Effector memory CD4-positive, alpha-beta T cell (primary cell): ENCODE results near the gene TMEM259.

ENCODE experiments used
- DNase-seq, 3 donors: peaks; one replicate each; pipeline ENCODE4 v3.0.0-alpha.2; 2020
- H3K27ac ChIP-seq: 2 replicates; pipeline ENCODE4 v1.7.0; 2013; ENCODE audit warnings: mild to moderate bottlenecking, low read length, moderate library complexity; ENCODE audit not compliant: insufficient read depth, poor library complexity, severe bottlenecking
- H3K27me3 ChIP-seq: replicated peaks from 2 replicates; pipeline ENCODE4 v1.7.0; 2013; ENCODE audit warnings: mild to moderate bottlenecking, low read length; ENCODE audit not compliant: insufficient read depth, control insufficient read depth, poor library complexity, severe bottlenecking
- H3K36me3 ChIP-seq: 2 replicates; pipeline ENCODE4 v1.7.0; 2013; ENCODE audit warnings: mild to moderate bottlenecking, low read length, moderate library complexity; ENCODE audit not compliant: control insufficient read depth, insufficient read depth
- H3K4me1 ChIP-seq: 2 replicates; pipeline ENCODE4 v1.7.0; 2013; ENCODE audit warnings: low read length, mild to moderate bottlenecking; ENCODE audit not compliant: control insufficient read depth, insufficient read depth, poor library complexity, severe bottlenecking
- H3K4me3 ChIP-seq: 2 replicates; pipeline ENCODE4 v1.7.0; 2013; ENCODE audit warnings: low read length, low read depth, mild to moderate bottlenecking; ENCODE audit not compliant: insufficient read depth, poor library complexity, severe bottlenecking
- H3K9me3 ChIP-seq: 2 replicates; pipeline ENCODE4 v1.7.0; 2013; ENCODE audit warnings: mild to moderate bottlenecking, low read length, moderate library complexity; ENCODE audit not compliant: control insufficient read depth

Gene TMEM259

DNA sequence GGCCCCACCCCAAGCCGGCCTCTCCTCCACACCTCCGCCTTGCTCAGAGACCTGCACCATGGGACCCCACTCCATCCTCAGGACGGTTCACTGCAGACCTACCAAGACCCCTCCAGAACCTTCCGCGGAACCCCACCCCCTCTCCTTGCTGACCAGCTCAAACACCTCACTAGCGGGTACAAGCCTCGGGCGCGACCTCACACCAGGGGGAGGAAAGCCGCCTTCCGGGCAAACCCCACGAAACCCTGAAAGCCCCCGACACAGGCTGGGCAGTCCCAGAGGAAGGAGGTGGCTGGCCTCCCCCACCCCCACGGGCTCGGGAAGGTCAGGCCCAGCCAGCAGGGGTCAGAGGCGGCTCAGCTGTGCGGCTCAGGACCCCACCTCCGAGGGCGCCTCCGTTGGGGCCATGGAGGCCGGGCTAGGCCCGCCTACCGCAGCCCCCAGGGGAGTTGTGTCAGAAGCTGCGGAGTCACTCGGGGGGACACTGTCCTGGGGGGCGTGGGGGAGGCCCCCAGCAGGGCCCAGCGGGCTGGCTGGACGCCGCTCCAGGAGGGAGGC lies 10.9 kb downstream of the TMEM259 start:
- no peaks in the 10 kb centered on the region for H3K27me3 ChIP-seq
- H3K27ac ChIP-seq, result no peak overlapping the region
- peaks cover 2% of the 10 kb centered on the region for H3K4me1 ChIP-seq
- no peak for DNase-seq
- no peak overlapping the region for H3K4me3 ChIP-seq
- H3K9me3 ChIP-seq, result no peaks in the 10 kb centered on the region
- peaks cover 49% of the 10 kb centered on the region for H3K36me3 ChIP-seq

DNA sequence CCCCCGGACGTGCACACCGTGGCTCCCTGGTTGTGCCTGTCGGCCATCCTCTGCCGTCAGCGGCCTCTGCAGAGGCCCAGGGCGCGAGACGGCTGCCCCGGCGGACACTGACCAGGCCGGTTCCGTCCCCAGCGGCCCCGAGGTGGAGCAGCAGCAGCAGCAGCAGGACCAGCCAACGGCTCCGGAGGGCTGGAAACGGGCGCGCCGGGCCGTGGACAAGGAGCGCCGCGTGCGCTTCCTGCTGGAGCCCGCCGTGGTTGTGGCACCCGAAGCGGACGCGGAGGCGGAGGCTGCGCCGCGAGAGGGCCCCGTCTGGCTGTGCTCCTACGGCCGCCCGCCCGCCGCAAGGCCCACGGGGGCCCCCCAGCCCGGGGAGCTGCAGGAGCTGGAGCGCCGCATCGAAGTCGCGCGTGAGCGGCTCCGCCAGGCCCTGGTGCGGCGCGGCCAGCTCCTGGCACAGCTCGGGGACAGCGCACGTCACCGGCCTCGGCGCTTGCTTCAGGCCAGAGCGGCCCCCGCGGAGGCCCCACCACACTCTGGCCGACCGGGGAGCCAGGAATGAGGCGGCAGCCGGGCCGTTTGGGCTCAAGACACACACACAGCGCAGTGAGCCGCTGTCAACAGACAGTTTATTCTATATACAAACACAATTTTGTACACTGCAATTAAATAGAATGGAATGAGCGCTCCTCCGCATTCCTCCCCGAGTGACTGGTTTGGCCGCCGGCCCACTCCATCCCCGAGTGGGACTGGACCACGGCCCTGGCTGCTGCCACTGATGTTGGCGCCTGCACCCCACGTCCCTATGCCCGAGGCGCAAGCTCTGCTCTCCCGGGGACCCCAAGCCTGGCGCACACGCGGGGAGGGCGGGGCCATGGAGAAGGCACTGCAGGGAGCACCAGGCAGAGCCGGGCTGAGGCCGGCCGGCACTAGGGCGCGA lies 11.6 kb downstream of the TMEM259 start:
- Histone ChIP-seq H3K4me1 (no peaks in the 10 kb centered on the region), H3K27ac (no peak overlapping the region), H3K36me3 (peaks cover 43% of the 10 kb centered on the region)

DNA sequence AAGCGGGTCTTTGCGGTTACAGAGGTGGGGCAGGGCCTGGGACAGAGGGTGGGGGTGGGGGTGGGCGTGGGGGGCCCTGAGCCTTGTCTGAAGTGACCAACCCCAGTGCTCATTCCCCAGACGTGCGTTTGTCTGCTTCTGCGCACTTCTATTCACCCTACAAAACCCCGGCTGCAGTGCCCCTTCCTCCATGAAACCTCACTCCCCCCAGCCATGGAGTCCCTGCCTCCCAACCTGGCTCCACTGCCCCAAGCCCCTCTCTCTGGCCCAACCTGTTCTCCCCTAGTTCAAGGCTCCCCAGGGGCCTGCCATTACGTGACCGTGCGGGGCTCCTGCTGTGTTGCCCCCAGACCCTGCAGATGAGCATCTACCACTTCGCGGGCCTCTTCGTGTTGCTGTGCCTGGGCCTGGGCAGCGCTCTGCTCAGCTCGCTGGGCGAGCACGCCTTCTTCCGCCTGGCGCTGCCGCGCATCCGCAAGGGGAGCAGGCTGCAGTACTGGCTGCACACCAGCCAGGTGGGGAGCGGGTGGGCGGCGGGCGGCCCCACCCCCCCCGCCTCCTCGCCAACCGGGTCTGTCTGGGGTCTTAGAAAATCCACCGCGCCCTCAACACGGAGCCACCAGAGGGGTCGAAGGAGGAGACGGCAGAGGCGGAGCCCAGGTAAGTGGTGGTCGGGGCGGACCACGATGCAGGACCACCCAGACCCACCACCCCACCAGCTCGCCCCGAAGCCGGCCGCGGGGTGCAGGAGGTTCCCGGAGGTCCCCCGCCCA lies 12.5 kb downstream of the TMEM259 start:
- DNase-seq, result no peak
- peaks cover 35% of the 10 kb centered on the region for H3K36me3 ChIP-seq
- no peak overlapping the region for H3K27ac ChIP-seq
- H3K4me3 ChIP-seq, result no peak overlapping the region
- H3K4me1 ChIP-seq, result no peaks in the 10 kb centered on the region
- no peaks in the 10 kb centered on the region for H3K9me3 ChIP-seq
- H3K27me3 ChIP-seq, result no peaks in the 10 kb centered on the region

More for the DNA sequence above, 11.6 kb downstream of the TMEM259 start:
- Histone ChIP-seq H3K9me3 (no peaks in the 10 kb centered on the region), H3K27me3 (no peaks in the 10 kb centered on the region), H3K4me3 (no peak overlapping the region)
- DNase-seq, result no peak

DNA sequence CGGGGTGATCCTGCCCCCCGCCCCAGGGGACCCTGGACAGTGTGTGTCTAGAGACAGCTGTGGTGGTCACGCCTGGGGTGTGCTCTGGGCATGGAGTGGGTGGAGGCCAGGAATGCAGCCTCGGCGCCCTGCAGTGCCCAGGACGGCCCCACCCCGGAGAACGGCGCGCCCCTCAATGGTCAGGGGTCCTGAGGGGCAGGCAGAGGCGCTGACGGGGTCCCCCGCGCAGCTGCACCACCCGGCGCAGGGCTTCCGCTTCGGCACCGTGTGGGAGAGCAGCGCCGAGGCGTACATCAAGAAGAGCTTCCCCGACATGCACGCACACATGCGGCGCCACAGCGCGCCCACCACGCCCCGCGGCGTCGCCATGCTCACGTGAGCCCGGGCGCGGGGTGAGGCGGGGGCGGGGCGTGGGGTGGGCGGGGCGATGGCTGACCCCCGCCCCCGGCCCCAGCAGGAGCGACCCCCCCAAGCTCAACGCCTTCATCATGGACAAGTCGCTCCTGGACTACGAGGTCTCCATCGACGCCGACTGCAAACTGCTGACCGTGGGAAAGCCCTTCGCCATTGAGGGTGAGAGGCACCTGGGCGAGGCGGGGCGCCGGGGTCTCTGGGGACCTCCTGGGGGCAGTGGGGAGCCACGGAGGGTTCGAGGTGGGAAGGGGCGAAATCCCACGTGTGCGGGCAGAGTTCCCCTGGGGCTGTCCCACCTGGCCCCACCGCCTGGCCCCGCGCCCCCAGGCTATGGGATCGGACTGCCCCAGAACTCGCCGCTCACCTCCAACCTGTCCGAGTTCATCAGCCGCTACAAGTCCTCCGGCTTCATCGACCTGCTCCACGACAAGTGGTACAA lies 13.3 kb downstream of the TMEM259 start:
- Histone ChIP-seq H3K9me3 (no peaks in the 10 kb centered on the region), H3K27ac (no peak overlapping the region), H3K4me3 (no peak overlapping the region), H3K36me3 (peaks cover 31% of the 10 kb centered on the region), H3K4me1 (no peaks in the 10 kb centered on the region), H3K27me3 (no peaks in the 10 kb centered on the region)
- DNase-seq, result no peak

DNA sequence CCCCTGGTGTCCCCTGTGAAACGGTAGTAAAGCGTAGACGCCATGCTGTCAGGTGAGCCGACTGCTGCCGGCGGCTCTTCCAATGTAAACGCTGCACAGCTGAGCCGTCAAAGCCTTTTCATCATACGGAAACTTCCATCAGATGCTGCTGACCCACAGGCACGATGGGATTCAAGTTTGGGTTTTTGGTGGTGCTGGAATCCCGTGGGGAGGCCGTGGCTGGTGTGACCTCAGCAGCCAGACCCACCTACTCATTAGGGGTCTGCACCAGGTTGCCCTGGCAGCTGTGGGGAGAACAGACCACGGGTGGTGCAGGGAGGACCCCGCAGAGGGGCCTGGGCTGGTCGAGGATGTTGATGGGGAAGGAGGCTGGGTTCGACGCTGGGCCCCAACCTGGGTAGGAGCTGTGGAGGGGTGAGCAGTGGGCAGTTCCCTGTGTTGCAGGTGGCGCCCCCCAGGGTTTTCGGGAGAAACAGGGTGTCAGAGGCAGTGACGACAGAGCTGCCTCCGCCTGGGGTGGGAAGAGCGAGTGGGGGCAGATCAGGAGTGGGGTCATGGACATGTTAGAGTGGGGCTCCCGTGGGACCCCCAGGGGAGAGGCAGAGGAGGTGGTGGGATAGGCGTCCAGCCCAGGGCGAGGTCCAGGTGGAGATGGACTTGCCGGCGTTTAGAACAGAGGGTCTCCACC lies 14.1 kb downstream of the TMEM259 start:
- Histone ChIP-seq H3K9me3 (no peaks in the 10 kb centered on the region), H3K36me3 (peaks cover 23% of the 10 kb centered on the region), H3K4me3 (no peak overlapping the region), H3K27me3 (no peaks in the 10 kb centered on the region), H3K4me1 (peaks cover under 1% of the 10 kb centered on the region), H3K27ac (no peak overlapping the region)
- no peak for DNase-seq

DNA sequence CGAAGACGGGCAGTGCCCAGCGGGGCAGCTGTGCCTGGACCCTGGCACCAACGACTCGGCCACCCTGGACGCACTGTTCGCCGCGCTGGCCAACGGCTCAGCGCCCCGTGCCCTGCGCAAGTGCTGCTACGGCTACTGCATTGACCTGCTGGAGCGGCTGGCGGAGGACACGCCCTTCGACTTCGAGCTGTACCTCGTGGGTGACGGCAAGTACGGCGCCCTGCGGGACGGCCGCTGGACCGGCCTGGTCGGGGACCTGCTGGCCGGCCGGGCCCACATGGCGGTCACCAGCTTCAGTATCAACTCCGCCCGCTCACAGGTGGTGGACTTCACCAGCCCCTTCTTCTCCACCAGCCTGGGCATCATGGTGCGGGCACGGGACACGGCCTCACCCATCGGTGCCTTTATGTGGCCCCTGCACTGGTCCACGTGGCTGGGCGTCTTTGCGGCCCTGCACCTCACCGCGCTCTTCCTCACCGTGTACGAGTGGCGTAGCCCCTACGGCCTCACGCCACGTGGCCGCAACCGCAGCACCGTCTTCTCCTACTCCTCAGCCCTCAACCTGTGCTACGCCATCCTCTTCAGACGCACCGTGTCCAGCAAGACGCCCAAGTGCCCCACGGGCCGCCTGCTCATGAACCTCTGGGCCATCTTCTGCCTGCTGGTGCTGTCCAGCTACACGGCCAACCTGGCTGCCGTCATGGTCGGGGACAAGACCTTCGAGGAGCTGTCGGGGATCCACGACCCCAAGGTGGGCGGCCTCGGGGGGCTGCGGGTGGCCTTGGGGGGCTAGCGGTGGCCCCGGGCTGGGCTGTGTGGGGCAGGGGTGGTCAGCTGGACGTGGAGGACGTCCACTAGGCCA lies 15.9 kb downstream of the TMEM259 start:
- H3K4me1 ChIP-seq, result peaks cover 14% of the 10 kb centered on the region
- peaks cover 11% of the 10 kb centered on the region for H3K27me3 ChIP-seq
- no peaks in the 10 kb centered on the region for H3K9me3 ChIP-seq
- H3K4me3 ChIP-seq, result no peak overlapping the region
- H3K36me3 ChIP-seq, result peaks cover 7% of the 10 kb centered on the region
- no peak overlapping the region for H3K27ac ChIP-seq
- no peak for DNase-seq

DNA sequence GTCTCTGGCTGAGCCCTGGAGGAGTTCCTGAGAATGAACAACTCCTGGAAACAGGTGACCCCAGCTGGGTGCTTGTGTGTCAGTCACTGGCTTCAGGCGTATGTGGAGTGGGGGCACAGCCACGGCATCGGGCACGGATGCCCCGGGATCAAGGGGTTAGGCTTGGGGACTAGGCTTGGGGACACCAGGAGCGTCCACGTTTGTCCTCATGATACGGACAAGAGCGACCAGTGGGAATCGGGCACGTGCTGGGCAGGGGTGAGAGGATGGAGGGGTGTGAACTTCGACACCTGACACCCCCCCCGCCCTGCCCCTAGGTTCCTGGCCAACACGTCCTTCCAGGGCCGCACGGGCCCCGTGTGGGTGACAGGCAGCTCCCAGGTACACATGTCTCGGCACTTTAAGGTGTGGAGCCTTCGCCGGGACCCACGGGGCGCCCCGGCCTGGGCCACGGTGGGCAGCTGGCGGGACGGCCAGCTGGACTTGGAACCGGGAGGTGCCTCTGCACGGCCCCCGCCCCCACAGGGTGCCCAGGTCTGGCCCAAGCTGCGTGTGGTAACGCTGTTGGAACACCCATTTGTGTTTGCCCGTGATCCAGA lies 16.6 kb downstream of the TMEM259 start:
- H3K36me3 ChIP-seq, result no peaks in the 10 kb centered on the region

DNA sequence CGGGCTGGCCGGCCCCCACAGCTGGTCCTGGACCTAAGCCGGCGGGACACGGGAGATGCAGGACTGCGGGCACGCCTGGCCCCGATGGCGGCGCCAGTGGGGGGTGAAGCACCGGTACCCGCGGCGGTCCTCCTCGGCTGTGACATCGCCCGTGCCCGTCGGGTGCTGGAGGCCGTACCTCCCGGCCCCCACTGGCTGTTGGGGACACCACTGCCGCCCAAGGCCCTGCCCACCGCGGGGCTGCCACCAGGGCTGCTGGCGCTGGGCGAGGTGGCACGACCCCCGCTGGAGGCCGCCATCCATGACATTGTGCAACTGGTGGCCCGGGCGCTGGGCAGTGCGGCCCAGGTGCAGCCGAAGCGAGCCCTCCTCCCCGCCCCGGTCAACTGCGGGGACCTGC lies 17.6 kb downstream of the TMEM259 start:
- DNase-seq, result no peak
- peaks cover 18% of the 10 kb centered on the region for H3K27me3 ChIP-seq
- H3K4me1 ChIP-seq, result peaks cover 14% of the 10 kb centered on the region
- H3K4me3 ChIP-seq, result no peak overlapping the region
- no peaks in the 10 kb centered on the region for H3K36me3 ChIP-seq
- H3K27ac ChIP-seq, result no peak overlapping the region
- no peaks in the 10 kb centered on the region for H3K9me3 ChIP-seq

More for the DNA sequence above, 16.6 kb downstream of the TMEM259 start:
- no peak overlapping the region for H3K4me3 ChIP-seq
- H3K4me1 ChIP-seq, result peaks cover 14% of the 10 kb centered on the region
- no peaks in the 10 kb centered on the region for H3K9me3 ChIP-seq
- DNase-seq, result no peak
- H3K27ac ChIP-seq, result no peak overlapping the region
- peaks cover 15% of the 10 kb centered on the region for H3K27me3 ChIP-seq
